ENCODE results near the gene TEC. TPM values are rescaled to one million over a fixed set of nuclear protein-coding genes. Genes with fewer than 3 reads are reported as not detected.
A peak's percentile ranks its signal among the peaks of the same experiment; 100 is the strongest.

The TEC gene
- total RNA-seq, 2 donors from 2014 or later = 2.1 to 3.3 TPM

GRCh38 chr4:48093991-48094416 lies 175.6 kb downstream of the TEC start:
- 26 to 46% methylated on average over 3 of the region's 3 CpGs for WGBS, 2 donors
- Histone ChIP-seq H3K36me3 (replicated peaks in 1 of 2; ENCODE audit: insufficient read depth in 1 of 2, low read depth in 2 of 2) (no peaks in the 10 kb centered on the region), H3K9me3 (no peaks in the 10 kb centered on the region), H3K4me1 (no peaks in the 10 kb centered on the region), H3K4me3 (no peak overlapping the region), H3K27ac (peak overlapping the region in 1 of 4 donors; percentile 51), H3K27me3 (no peaks in the 10 kb centered on the region)
- ATAC-seq = peak; percentile 91
- peak; percentile 13 to 41 (median 20) for DNase-seq
- intact Hi-C loops (cut with DNase I) = loop anchor here (10.0 kb wide), 1 partner anchor 89 kb away; no protein-coding TSS in a partner anchor
- TF ChIP-seq CTCF (IDR thresholded peaks at IDR 0.05) (no peak), POLR2A (IDR thresholded peaks at IDR 0.05) (no peak)

- no peak overlapping the region for H3K4me3 ChIP-seq
- ATAC-seq (no peak), DNase-seq (no peak)
- no peaks in the 10 kb centered on the region for H3K9me3 ChIP-seq
- intact Hi-C loops (cut with DNase I) = loop anchor here (10.0 kb wide), 1 partner anchor 86 kb away; no protein-coding TSS in a partner anchor
- no peak overlapping the region for H3K27ac ChIP-seq
- H3K27me3 ChIP-seq = no peaks in the 10 kb centered on the region
- WGBS, 2 donors = 64 to 69% methylated on average over 5 of the region's 5 CpGs
- TF ChIP-seq CTCF (IDR thresholded peaks at IDR 0.05) = no peak
- no peak for TF ChIP-seq POLR2A (IDR thresholded peaks at IDR 0.05)
- no peaks in the 10 kb centered on the region for H3K4me1 ChIP-seq
- no peaks in the 10 kb centered on the region for H3K36me3 ChIP-seq (replicated peaks in 1 of 2; ENCODE audit: insufficient read depth in 1 of 2, low read depth in 2 of 2)
Measured at GRCh38 chr4:48090621-48091020, 179.0 kb downstream of the TEC start.

- TF ChIP-seq CTCF (IDR thresholded peaks at IDR 0.05) (no peak), POLR2A (IDR thresholded peaks at IDR 0.05) (no peak)
- intact Hi-C loops (cut with DNase I) = loop anchor here (10.0 kb wide), 1 partner anchor 161 kb away; no protein-coding TSS in a partner anchor
- Histone ChIP-seq H3K4me1 (no peaks in the 10 kb centered on the region), H3K36me3 (replicated peaks in 1 of 2; ENCODE audit: insufficient read depth in 1 of 2, low read depth in 2 of 2) (no peaks in the 10 kb centered on the region), H3K27ac (no peak overlapping the region), H3K9me3 (no peaks in the 10 kb centered on the region), H3K4me3 (no peak overlapping the region), H3K27me3 (no peaks in the 10 kb centered on the region)
- ATAC-seq = no peak
- WGBS, 2 donors = 61 to 62% methylated on average over 8 of the region's 8 CpGs
- no peak for DNase-seq
Measured at GRCh38 chr4:48085821-48086589, 183.6 kb downstream of the TEC start.

Small RNAs within 50 kb of the gene (small RNA-seq; reads per million reads assigned to genes)
- gene RF00019 (not detected), gene RF00026 (not detected), gene RNU6-838P (not detected)

Other genes with a start within 250 kb of the TEC start
- 1 to 10 TPM in 1 of 2 donors, under 1 TPM in 1; 0.66 to 1.3 TPM for gene TXK, start 135.6 kb downstream of the TEC start, total RNA-seq
- 10 to 100 TPM; 13.2 to 17.1 TPM for gene SLAIN2, start 71.7 kb upstream of the TEC start, total RNA-seq
- gene SLC10A4, start 213.5 kb upstream of the TEC start, total RNA-seq = under 1 TPM in 1 of 2 donors, not detected in 1; 0.66 TPM
- not detected for gene ZAR1, start 220.4 kb upstream of the TEC start, total RNA-seq